H9 (cell line): ENCODE data around the gene ZNF619. TPM values are rescaled to one million over a fixed set of nuclear protein-coding genes. Genes with fewer than 3 reads are reported as not detected.

ENCODE experiments used
- DNase-seq: peaks from one replicate; pipeline ENCODE4 v3.0.0-alpha.2; 2017
- H2AFZ ChIP-seq: one replicate; pipeline ENCODE4 v1.6.1; 2013; ENCODE audit warnings: mild to moderate bottlenecking, low read length, control low read depth, moderate library complexity
- H2AK5ac ChIP-seq: 2 replicates; pipeline ENCODE4 v1.6.1; 2013; ENCODE audit warnings: low read length, control low read depth, mixed read lengths; ENCODE audit not compliant: insufficient read length
- H2BK120ac ChIP-seq: one replicate; pipeline ENCODE4 v1.6.1; 2013; ENCODE audit warnings: low read depth, mild to moderate bottlenecking, low read length, control low read depth, inconsistent platforms; ENCODE audit not compliant: poor library complexity, severe bottlenecking
- H2BK12ac ChIP-seq: 2 replicates; pipeline ENCODE4 v1.6.1; 2013; ENCODE audit warnings: low read length, control low read depth, mixed read lengths, low read depth; ENCODE audit not compliant: insufficient read length
- H2BK15ac ChIP-seq: 2 replicates; pipeline ENCODE4 v1.6.1; 2013; ENCODE audit warnings: low read depth, low read length, control low read depth
- H2BK20ac ChIP-seq: one replicate; pipeline ENCODE4 v1.6.1; 2013; ENCODE audit warnings: low read depth, mild to moderate bottlenecking, low read length, control low read depth, inconsistent platforms; ENCODE audit not compliant: poor library complexity, severe bottlenecking
- H2BK5ac ChIP-seq: 2 replicates; pipeline ENCODE4 v1.6.1; 2013; ENCODE audit warnings: low read length, control low read depth, mixed read lengths; ENCODE audit not compliant: insufficient read length
- H3K14ac ChIP-seq: 2 replicates; pipeline ENCODE4 v1.6.1; 2013; ENCODE audit warnings: low read length, control low read depth; ENCODE audit not compliant: insufficient read depth
- H3K18ac ChIP-seq: 2 replicates; pipeline ENCODE4 v1.6.1; 2013; ENCODE audit warnings: low read depth, mild to moderate bottlenecking, mixed read lengths, low read length, control low read depth; ENCODE audit not compliant: insufficient read length
- H3K23ac ChIP-seq: 2 replicates; pipeline ENCODE4 v1.6.1; 2013; ENCODE audit warnings: low read length, control low read depth, mixed read lengths, low read depth; ENCODE audit not compliant: insufficient read length
- H3K23me2 ChIP-seq: 2 replicates; pipeline ENCODE4 v1.6.1; 2013; ENCODE audit warnings: low read depth, mild to moderate bottlenecking, mixed read lengths, low read length, control low read depth; ENCODE audit not compliant: insufficient read length, poor library complexity, severe bottlenecking
- H3K27ac ChIP-seq: 2 replicates; pipeline ENCODE4 v1.5.1; 2013; ENCODE audit warnings: low read length, control low read depth, mixed read lengths, low read depth; ENCODE audit not compliant: insufficient read length
- H3K27me3 ChIP-seq: 2 replicates; pipeline ENCODE4 v1.6.1; 2013; ENCODE audit warnings: low read length, control low read depth, inconsistent platforms; ENCODE audit not compliant: insufficient read depth
- H3K4ac ChIP-seq: 2 replicates; pipeline ENCODE4 v1.6.1; 2013; ENCODE audit warnings: low read depth, mild to moderate bottlenecking, control low read depth, inconsistent platforms, low read length, moderate library complexity
- H3K4me1 ChIP-seq: 2 replicates; pipeline ENCODE4 v1.6.1; 2013; ENCODE audit warnings: low read length, control low read depth, inconsistent platforms; ENCODE audit not compliant: insufficient read depth
- H3K4me2 ChIP-seq: 2 replicates; pipeline ENCODE4 v1.6.1; 2013; ENCODE audit warnings: low read length, control low read depth, mixed read lengths; ENCODE audit not compliant: insufficient read length, insufficient read depth
- H3K56ac ChIP-seq: 2 replicates; pipeline ENCODE4 v1.6.1; 2013; ENCODE audit warnings: low read depth, mild to moderate bottlenecking, mixed read lengths, low read length, control low read depth; ENCODE audit not compliant: insufficient read length
- H3K79me1 ChIP-seq: 2 replicates; pipeline ENCODE4 v1.6.1; 2013; ENCODE audit warnings: low read depth, mild to moderate bottlenecking, moderate library complexity, low read length, control low read depth, inconsistent platforms; ENCODE audit not compliant: insufficient read depth, poor library complexity, severe bottlenecking
- H3K79me2 ChIP-seq: 2 replicates; pipeline ENCODE4 v1.6.1; 2013; ENCODE audit warnings: low read length, control low read depth, inconsistent platforms; ENCODE audit not compliant: insufficient read depth
- H3K9ac ChIP-seq: 2 replicates; pipeline ENCODE4 v1.6.1; 2013; ENCODE audit warnings: low read length, control low read depth, mixed read lengths; ENCODE audit not compliant: insufficient read length; ENCODE audit errors: extremely low read depth
- H3K9me3 ChIP-seq: one replicate; pipeline ENCODE4 v1.6.1; 2013; ENCODE audit warnings: low read depth, low read length, inconsistent platforms; ENCODE audit not compliant: control insufficient read depth
- H3T11ph ChIP-seq: one replicate; pipeline ENCODE4 v1.6.1; 2013; ENCODE audit warnings: mild to moderate bottlenecking, low read length, control low read depth, inconsistent platforms
- H4K20me1 ChIP-seq: one replicate; pipeline ENCODE4 v1.6.1; 2013; ENCODE audit not compliant: control insufficient read depth, insufficient read length, insufficient read depth
- H4K5ac ChIP-seq: 2 replicates; pipeline ENCODE4 v1.6.1; 2013; ENCODE audit warnings: low read depth, mild to moderate bottlenecking, mixed read lengths, low read length, control low read depth; ENCODE audit not compliant: insufficient read length
- H4K8ac ChIP-seq: replicated peaks from 2 replicates; pipeline ENCODE4 v1.6.1; 2013; ENCODE audit warnings: low read length, control low read depth, mixed read lengths, low read depth; ENCODE audit not compliant: insufficient read length
- H4K91ac ChIP-seq: 2 replicates; pipeline ENCODE4 v1.6.1; 2013; ENCODE audit warnings: low read depth, mild to moderate bottlenecking, moderate library complexity, mixed read lengths, low read length, control low read depth; ENCODE audit not compliant: insufficient read length
- H3K27ac Mint-ChIP-seq, 3 experiments: 2 replicates in 2 of 3; 3 replicates in 1 of 3; pipeline ENCODE4 v1.8.0; 2020 to 2021; ENCODE audit warnings: mixed read lengths in 3 of 3, mild to moderate bottlenecking in 1 of 3, moderate library complexity in 1 of 3
- H3K27me3 Mint-ChIP-seq: 2 replicates; pipeline ENCODE4 v1.8.0; 2021; ENCODE audit warnings: low read depth, mild to moderate bottlenecking, moderate library complexity, mixed read lengths
- H3K36me3 Mint-ChIP-seq, 3 experiments: 2 replicates in 2 of 3; 3 replicates in 1 of 3; pipeline ENCODE4 v1.8.0; 2020 to 2021; ENCODE audit warnings: low read depth in 3 of 3, mixed read lengths in 3 of 3; ENCODE audit not compliant: insufficient read depth in 1 of 3
- H3K4me1 Mint-ChIP-seq, 2 experiments: 2 replicates each; pipeline ENCODE4 v1.8.0; 2020; ENCODE audit warnings: mixed read lengths in 2 of 2
- H3K4me3 Mint-ChIP-seq, 2 experiments: 2 replicates in 1 of 2; 3 replicates in 1 of 2; pipeline ENCODE4 v1.8.0; 2020 to 2021; ENCODE audit warnings: mild to moderate bottlenecking in 2 of 2, mixed read lengths in 2 of 2, moderate library complexity in 1 of 2
- H3K9me3 Mint-ChIP-seq, 2 experiments: 2 replicates in 1 of 2; 3 replicates in 1 of 2; pipeline ENCODE4 v1.8.0; 2020; ENCODE audit warnings: mild to moderate bottlenecking in 2 of 2, mixed read lengths in 2 of 2, moderate library complexity in 1 of 2
- WGBS: extraction: QIAGEN DNeasy Blood & Tissue Kit; methylation state at CpG from one replicate; pipeline ENCODE4 v1.1.7; 2013; ENCODE audit warnings: missing lambda C conversion rate, low lambda C conversion rate, mixed read lengths; ENCODE audit not compliant: insufficient read length; ENCODE audit errors: extremely low coverage; 5-methylcytosine and 5-hydroxymethylcytosine counted together
- total RNA-seq: library from RNA; stranded (reverse); gene quantifications from 2 replicates; pipeline ENCODE4 v1.2.1, GENCODE V29; 2021
- TF ChIP-seq, protein P1 (sequence below): fragments of 200-600 bp; sonication (generic); conservative IDR thresholded peaks from 3 replicates; pipeline ENCODE4 v1.8.0; 2021; ENCODE audit warnings: antibody characterized with exemption, mild to moderate bottlenecking

ZNF619 gene
- total RNA-seq, 1 experiment from 2014 or later = 4.8 TPM

DNA sequence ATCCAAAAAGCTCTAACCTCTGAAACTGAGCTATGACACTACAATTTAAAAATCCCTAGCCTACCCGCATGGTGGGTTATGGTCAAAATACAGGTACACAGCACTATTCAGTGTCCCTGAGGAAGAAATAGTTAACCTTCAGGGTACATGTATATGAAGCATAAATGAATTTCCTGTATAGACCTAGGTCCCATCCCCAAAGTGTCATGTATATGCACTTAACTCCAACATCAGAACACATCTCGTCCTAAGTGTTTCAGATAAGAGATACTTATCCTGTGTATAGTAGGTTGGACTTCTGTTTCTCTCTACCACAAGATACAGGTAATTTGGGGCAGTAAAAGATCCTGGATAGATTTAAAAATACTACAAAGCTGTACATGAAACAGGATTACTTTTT lies 13.3 kb upstream of the ZNF619 start:
- no peak overlapping the region for H3K4me2 ChIP-seq
- no peak overlapping the region for H2BK20ac ChIP-seq
- H3K4ac ChIP-seq = no peak overlapping the region
- H3K18ac ChIP-seq = no peak overlapping the region
- no peak overlapping the region for H3K23ac ChIP-seq
- no peak overlapping the region for H3K14ac ChIP-seq
- no peaks in the 10 kb centered on the region for H3K23me2 ChIP-seq
- H4K20me1 ChIP-seq = peaks cover 2% of the 10 kb centered on the region
- H3K27me3 Mint-ChIP-seq = no peaks in the 10 kb centered on the region
- H3K4me3 Mint-ChIP-seq = no peak overlapping the region
- TF ChIP-seq, protein P1, sequence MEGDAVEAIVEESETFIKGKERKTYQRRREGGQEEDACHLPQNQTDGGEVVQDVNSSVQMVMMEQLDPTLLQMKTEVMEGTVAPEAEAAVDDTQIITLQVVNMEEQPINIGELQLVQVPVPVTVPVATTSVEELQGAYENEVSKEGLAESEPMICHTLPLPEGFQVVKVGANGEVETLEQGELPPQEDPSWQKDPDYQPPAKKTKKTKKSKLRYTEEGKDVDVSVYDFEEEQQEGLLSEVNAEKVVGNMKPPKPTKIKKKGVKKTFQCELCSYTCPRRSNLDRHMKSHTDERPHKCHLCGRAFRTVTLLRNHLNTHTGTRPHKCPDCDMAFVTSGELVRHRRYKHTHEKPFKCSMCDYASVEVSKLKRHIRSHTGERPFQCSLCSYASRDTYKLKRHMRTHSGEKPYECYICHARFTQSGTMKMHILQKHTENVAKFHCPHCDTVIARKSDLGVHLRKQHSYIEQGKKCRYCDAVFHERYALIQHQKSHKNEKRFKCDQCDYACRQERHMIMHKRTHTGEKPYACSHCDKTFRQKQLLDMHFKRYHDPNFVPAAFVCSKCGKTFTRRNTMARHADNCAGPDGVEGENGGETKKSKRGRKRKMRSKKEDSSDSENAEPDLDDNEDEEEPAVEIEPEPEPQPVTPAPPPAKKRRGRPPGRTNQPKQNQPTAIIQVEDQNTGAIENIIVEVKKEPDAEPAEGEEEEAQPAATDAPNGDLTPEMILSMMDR = no peak
- no peak overlapping the region for H3T11ph ChIP-seq
- H3K9ac ChIP-seq = no peak overlapping the region
- H2BK120ac ChIP-seq = no peak overlapping the region
- H2BK5ac ChIP-seq = no peak overlapping the region
- WGBS = no CpG with 5 or more reads among the region's 2 CpGs
- no peaks in the 10 kb centered on the region for H3K27me3 ChIP-seq
- no peaks in the 10 kb centered on the region; the same call in 1 of the 2 replicates for H3K79me2 ChIP-seq
- no peak overlapping the region for H2AFZ ChIP-seq
- no peaks in the 10 kb centered on the region for H3K9me3 Mint-ChIP-seq
- peaks cover 36 to 72% (median 61%) of the 10 kb centered on the region in 3 experiments; a peak in 6 of 7 replicates for H3K36me3 Mint-ChIP-seq
- no peak overlapping the region for H4K91ac ChIP-seq
- H3K9me3 ChIP-seq = no peaks in the 10 kb centered on the region
- H3K79me1 ChIP-seq = no peaks in the 10 kb centered on the region
- no peaks in the 10 kb centered on the region for H3K4me1 ChIP-seq
- H4K5ac ChIP-seq = no peak overlapping the region
- no peak overlapping the region for H2AK5ac ChIP-seq
- no peak overlapping the region for H2BK12ac ChIP-seq
- no peak for DNase-seq
- H3K56ac ChIP-seq = no peak overlapping the region
- no peak overlapping the region for H3K27ac ChIP-seq
- H4K8ac ChIP-seq = no peak overlapping the region
- no peak overlapping the region for H2BK15ac ChIP-seq
- H3K4me1 Mint-ChIP-seq = peaks cover 14% of the 10 kb centered on the region in 2 experiments
- H3K27ac Mint-ChIP-seq = no peak overlapping the region; a peak in 1 of 7 replicates
